GM23248 (cell line): ENCODE data around the gene NPAS3.

Experiments
- EZH2 ChIP-seq: fragments of 200-600 bp; sonication (generic); IDR thresholded peaks from 2 replicates; pipeline ENCODE4 v1.6.1; 2018; ENCODE audit warnings: antibody characterized with exemption, mild to moderate bottlenecking; ENCODE audit not compliant: insufficient read depth, poor library complexity, severe bottlenecking
- EZH2phosphoT487 ChIP-seq: fragments of 200-600 bp; sonication (generic); IDR thresholded peaks from 2 replicates; pipeline ENCODE4 v1.6.1; 2018; ENCODE audit warnings: antibody characterized with exemption, moderate library complexity, mild to moderate bottlenecking, low read depth; ENCODE audit not compliant: insufficient read depth

DNA sequence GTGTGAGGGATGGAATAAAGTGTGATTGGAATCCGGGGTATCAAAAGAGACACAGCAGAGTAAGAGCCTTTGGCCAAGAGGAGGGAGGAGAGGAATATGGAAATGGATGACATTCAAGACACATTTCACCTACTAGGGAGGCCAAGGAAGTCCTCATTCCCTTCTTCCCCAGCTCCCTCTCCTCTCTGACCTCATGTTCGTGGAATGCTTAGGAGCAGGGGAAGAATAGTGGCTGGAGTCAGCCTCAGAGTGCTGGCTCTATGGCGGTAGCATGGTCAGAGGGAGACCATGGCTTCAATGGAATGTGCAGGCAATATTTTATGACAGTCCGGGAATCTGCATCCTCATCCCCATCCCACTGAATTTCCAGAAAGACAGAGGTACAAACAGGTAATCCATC is 815.6 kb downstream of the NPAS3 start:
- TF ChIP-seq EZH2 (no peak), EZH2phosphoT487 (no peak)
